ENCODE data around the gene ATOH1.

Gene ATOH1

GRCh38 chr4:93791570-93792195, 36.9 kb upstream of the ATOH1 start:
- no peak overlapping the region for H3K4me3 Mint-ChIP-seq
- no peaks in the 10 kb centered on the region for H3K36me3 Mint-ChIP-seq (ENCODE audit: low read depth)
- H3K9me3 Mint-ChIP-seq: no peaks in the 10 kb centered on the region
- peaks cover 14% of the 10 kb centered on the region for H3K27me3 Mint-ChIP-seq (ENCODE audit: low read depth, poor library complexity)
- peak; percentile 87 for TF ChIP-seq CTCF (IDR thresholded peaks at IDR 0.05)
- peak; percentile 71 for DNase-seq
- H3K27ac Mint-ChIP-seq: no peak overlapping the region
- peaks cover 5% of the 10 kb centered on the region for H3K4me1 Mint-ChIP-seq

- no peak for DNase-seq
- TF ChIP-seq CTCF (IDR thresholded peaks at IDR 0.05): no peak
- Mint-ChIP-seq H3K4me3 (no peak overlapping the region), H3K9me3 (no peaks in the 10 kb centered on the region), H3K27ac (no peak overlapping the region), H3K27me3 (ENCODE audit: low read depth, poor library complexity) (peaks cover 4% of the 10 kb centered on the region), H3K36me3 (ENCODE audit: low read depth) (no peaks in the 10 kb centered on the region), H3K4me1 (no peaks in the 10 kb centered on the region)
Observed at GRCh38 chr4:93802045-93802444, 26.5 kb upstream of the ATOH1 start.

DNA sequence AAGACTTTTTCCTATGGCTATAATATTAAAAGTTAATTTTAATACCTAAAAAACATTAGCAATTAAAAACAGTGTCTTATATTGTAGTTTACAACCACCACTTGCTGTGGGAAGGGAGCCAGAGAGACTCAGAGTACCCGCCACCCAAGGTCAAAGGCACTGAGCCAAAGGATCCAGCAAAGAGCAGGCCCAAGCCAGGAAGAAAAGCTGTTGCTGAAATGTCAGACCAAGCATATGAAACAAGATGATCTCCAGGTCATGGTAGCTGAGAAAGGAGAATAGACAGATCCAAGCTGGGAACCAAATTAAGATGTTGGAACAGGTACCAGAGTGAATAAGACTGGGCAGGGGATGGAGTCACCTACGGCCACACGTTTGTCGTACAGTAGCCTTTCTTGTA, 18.8 kb upstream of the ATOH1 start:
- no peaks in the 10 kb centered on the region for H3K9me3 Mint-ChIP-seq
- DNase-seq: no peak
- no peaks in the 10 kb centered on the region for H3K36me3 Mint-ChIP-seq (ENCODE audit: low read depth)
- no peak for TF ChIP-seq CTCF (IDR thresholded peaks at IDR 0.05)
- H3K4me3 Mint-ChIP-seq: no peak overlapping the region
- peaks cover 11% of the 10 kb centered on the region for H3K27me3 Mint-ChIP-seq (ENCODE audit: low read depth, poor library complexity)
- no peaks in the 10 kb centered on the region for H3K4me1 Mint-ChIP-seq
- no peak overlapping the region for H3K27ac Mint-ChIP-seq

- no peak for TF ChIP-seq CTCF (IDR thresholded peaks at IDR 0.05)
- DNase-seq: no peak
- H3K27me3 Mint-ChIP-seq (ENCODE audit: low read depth, poor library complexity): peaks cover 11% of the 10 kb centered on the region
- no peaks in the 10 kb centered on the region for H3K36me3 Mint-ChIP-seq (ENCODE audit: low read depth)
- H3K9me3 Mint-ChIP-seq: no peaks in the 10 kb centered on the region
- H3K4me3 Mint-ChIP-seq: no peak overlapping the region
- H3K27ac Mint-ChIP-seq: no peak overlapping the region
- no peaks in the 10 kb centered on the region for H3K4me1 Mint-ChIP-seq
Observed at GRCh38 chr4:93810340-93810992, 18.1 kb upstream of the ATOH1 start.

- Mint-ChIP-seq H3K36me3 (ENCODE audit: low read depth) (no peaks in the 10 kb centered on the region), H3K4me1 (no peaks in the 10 kb centered on the region), H3K9me3 (no peaks in the 10 kb centered on the region), H3K27me3 (ENCODE audit: low read depth, poor library complexity) (peaks cover 9% of the 10 kb centered on the region), H3K4me3 (no peak overlapping the region), H3K27ac (no peak overlapping the region)
- DNase-seq: no peak
- no peak for TF ChIP-seq CTCF (IDR thresholded peaks at IDR 0.05)
Observed at GRCh38 chr4:93813092-93813491, 15.5 kb upstream of the ATOH1 start.

GRCh38 chr4:93814141-93814540, 14.4 kb upstream of the ATOH1 start:
- Mint-ChIP-seq H3K4me3 (no peak overlapping the region), H3K4me1 (no peaks in the 10 kb centered on the region), H3K36me3 (ENCODE audit: low read depth) (no peaks in the 10 kb centered on the region), H3K27ac (no peak overlapping the region), H3K27me3 (ENCODE audit: low read depth, poor library complexity) (peaks cover 16% of the 10 kb centered on the region), H3K9me3 (no peaks in the 10 kb centered on the region)
- no peak for DNase-seq
- no peak for TF ChIP-seq CTCF (IDR thresholded peaks at IDR 0.05)

Data from nephron progenitor cell (in vitro differentiated cells).